AG04449 (cell line): ENCODE results near the gene PRTN3.
"Not testable (repeated sequence)": the region's sequence is repeated elsewhere in the genome, so short reads cannot be mapped to it uniquely, and the experiment has no call there.

Source experiments
- CTCF ChIA-PET: fragments of 350-600 bp; formaldehyde crosslinking; extraction: SDS; loops from one replicate; lab custom pipeline; 2021; ENCODE audit warnings: antibody characterized with exemption; lab: Yijun Ruan, JAX
- POLR2A ChIA-PET: fragments of 400-600, 350-600 bp; formaldehyde crosslinking; extraction: SDS; loops from one replicate; lab custom pipeline; 2020; ENCODE audit warnings: antibody characterized with exemption, inconsistent platforms; lab: Yijun Ruan, JAX
- DNase-seq: peaks from one replicate; pipeline ENCODE4 v3.0.0-alpha.2; 2010; ENCODE audit warnings: low read depth, low spot score
- H3K4me3 ChIP-seq: 2 replicates; pipeline ENCODE4 v1.5.1; 2011; ENCODE audit warnings: low read depth, mild to moderate bottlenecking, control low read depth, low read length
- TF ChIP-seq, protein P1 (sequence below): IDR thresholded peaks from one replicate; pipeline ENCODE4 v1.5.1; 2011; ENCODE audit warnings: mild to moderate bottlenecking, moderate library complexity, low read length, control low read depth, inconsistent platforms; ENCODE audit not compliant: insufficient read depth; ENCODE audit errors: missing control alignments

Gene PRTN3

DNA sequence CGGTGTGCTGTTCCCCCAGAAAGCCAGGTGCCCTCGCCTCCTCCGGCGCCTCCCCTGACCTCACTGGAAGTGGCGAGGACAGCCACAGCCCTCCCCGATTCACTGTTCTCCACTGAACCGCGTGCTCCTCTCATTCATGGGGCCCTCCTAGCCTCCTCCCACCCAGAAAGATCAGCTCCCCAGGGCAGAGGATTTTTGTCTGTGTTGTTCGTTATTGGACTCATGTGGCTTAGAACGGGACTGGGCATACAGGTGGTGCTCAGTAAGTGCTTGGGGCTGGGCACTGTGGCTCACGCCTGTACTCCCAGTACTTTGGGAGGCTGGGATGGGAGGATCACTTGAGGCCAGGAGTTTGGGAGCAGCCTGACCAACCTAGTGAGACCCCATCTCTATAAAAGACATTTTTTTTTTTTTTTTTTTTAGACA, 3.8 kb downstream of the PRTN3 start:
- CTCF ChIA-PET = no interaction called here
- no peak overlapping the region for H3K4me3 ChIP-seq
- DNase-seq = no peak
- TF ChIP-seq, protein P1, sequence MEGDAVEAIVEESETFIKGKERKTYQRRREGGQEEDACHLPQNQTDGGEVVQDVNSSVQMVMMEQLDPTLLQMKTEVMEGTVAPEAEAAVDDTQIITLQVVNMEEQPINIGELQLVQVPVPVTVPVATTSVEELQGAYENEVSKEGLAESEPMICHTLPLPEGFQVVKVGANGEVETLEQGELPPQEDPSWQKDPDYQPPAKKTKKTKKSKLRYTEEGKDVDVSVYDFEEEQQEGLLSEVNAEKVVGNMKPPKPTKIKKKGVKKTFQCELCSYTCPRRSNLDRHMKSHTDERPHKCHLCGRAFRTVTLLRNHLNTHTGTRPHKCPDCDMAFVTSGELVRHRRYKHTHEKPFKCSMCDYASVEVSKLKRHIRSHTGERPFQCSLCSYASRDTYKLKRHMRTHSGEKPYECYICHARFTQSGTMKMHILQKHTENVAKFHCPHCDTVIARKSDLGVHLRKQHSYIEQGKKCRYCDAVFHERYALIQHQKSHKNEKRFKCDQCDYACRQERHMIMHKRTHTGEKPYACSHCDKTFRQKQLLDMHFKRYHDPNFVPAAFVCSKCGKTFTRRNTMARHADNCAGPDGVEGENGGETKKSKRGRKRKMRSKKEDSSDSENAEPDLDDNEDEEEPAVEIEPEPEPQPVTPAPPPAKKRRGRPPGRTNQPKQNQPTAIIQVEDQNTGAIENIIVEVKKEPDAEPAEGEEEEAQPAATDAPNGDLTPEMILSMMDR = no peak
- POLR2A ChIA-PET = no interaction called here

DNA sequence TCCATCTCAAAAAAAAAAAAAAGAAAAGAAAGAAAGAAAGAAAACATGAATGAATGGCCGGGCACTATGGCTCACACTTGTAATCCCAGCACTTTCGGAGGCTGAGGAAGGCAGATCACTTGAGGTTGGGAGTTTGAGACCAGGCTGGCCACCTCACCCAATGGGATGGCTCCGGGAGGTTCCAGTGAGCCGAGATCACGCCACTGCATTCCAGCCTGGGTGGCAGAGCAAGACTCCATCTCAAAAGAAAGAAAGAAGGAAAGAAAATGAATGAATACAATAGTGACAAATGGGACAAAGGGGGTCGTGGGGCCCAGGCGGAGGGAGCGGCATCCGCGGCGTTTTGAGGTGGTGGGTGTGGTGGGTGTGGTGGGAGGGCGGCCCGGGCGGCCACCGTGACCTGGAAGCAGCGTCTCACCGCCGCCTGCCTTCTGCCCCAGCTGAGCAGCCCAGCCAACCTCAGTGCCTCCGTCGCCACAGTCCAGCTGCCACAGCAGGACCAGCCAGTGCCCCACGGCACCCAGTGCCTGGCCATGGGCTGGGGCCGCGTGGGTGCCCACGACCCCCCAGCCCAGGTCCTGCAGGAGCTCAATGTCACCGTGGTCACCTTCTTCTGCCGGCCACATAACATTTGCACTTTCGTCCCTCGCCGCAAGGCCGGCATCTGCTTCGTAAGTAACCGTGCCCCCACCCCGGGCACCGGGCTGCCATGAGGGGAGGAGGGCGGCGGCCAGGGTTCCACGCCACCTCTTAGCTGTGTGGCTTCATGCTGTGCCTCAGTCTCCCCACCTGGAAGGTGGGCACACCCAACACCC, 5.1 kb downstream of the PRTN3 start:
- no peak overlapping the region for H3K4me3 ChIP-seq
- no peak for DNase-seq
- TF ChIP-seq, protein P1 = no peak
- POLR2A ChIA-PET = no interaction called here
- CTCF ChIA-PET = interaction anchor here (1.1 kb wide), 1 partner anchor 10 kb away, joined by 3 read pairs; no protein-coding TSS in a partner anchor

DNA sequence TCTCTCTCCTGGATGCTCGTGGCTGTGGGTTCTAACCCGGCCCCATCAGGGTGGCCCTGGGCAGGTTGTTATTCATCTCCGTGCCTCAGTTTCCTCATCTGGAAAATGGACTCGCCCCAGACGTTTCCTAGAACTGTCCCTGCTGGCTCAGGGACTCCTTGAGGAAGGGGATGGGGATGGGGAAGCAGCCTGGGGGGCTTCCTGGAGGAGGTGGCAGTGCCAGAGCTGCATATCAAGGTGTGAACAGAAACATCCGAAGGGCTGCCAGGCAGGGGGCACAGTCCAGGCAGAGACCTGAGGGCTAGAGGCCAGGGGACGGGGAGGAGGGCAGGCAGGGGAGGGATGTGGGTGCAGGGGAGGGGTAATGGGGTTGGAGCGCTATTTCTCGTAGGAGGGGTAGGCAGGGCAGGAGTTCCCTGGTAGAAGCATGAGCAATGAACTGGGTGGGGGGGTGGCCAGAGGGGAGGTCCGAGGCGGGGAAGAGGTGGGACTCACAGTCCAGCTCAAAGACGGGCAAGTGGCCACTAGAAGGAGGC, 7.7 kb downstream of the PRTN3 start:
- TF ChIP-seq, protein P1 = no peak
- CTCF ChIA-PET = interaction anchor here (3.0 to 3.1 kb wide), 2 partner anchors 10 to 16 kb away, joined by 20 to 27 read pairs; partner anchors contain the start of gene CFD
- H3K4me3 ChIP-seq = no peak overlapping the region
- no peak for DNase-seq
- POLR2A ChIA-PET = no interaction called here

DNA sequence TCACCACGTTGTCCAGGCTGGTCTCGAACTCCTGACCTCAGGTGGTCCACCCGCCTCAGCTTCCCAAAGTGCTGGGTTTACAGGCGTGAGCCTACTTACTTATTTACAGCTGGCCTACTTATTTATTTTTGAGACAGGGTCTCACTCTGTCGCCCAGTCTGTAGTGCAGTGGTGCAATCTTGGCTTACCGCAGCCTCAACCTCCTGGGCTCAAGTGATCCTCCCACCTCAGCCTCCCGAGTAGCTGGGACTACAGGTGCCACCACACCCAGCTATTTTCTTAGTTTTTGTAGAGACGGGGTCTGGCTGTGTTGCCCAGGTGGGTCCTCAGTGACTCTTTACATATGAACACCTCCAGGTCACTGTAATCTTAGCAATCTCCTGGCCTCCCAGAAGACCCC, 8.4 kb downstream of the PRTN3 start:
- POLR2A ChIA-PET, DNase-seq, H3K4me3 ChIP-seq: not testable (repeated sequence)
- CTCF ChIA-PET = interaction anchor here (1.0 to 3.1 kb wide), 4 partner anchors 9 to 74 kb away, joined by 3 to 27 read pairs (median 12); partner anchors contain the start of gene CFD

DNA sequence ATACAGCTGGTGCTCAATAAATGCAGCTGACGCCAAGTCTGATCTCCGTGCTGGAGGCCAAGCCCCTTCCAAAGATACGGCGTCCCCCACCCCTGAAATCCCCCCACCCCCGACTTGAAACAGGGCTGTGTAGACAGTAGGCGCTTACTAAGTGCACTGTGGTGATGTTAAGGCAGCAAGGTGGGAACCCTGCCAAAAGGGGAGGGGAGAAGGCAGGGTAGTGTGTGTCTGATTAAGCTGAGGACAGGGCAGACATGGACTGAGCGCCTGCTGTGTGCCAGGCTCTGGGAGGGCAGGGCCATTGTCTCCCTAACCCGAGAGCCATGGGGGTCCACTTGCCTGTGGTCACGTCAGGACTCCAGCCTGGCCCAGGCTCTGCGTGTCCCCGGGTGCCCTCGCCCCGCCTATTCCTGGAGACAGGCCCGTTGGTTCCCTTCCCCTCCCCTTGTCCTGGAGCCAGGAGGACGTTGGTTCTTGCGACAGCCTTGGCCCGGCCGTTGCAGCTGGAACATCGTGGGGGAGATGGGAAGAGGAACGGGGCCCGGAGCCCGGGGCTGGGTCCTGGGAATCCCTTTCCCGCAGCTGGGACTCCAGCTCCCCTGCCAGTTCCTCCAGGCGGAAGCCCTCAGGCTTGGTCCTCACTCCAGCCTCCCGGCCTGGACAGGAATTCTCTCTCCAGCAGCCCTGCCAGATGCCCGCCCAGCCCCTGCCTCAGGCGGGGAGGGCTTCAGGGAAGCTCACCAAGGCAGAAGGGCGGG, 9.6 kb downstream of the PRTN3 start:
- CTCF ChIA-PET = interaction anchor here (0.8 to 3.1 kb wide), 7 partner anchors 8 to 73 kb away, joined by 3 to 27 read pairs (median 4); partner anchors contain the start of gene CFD
- POLR2A ChIA-PET = interaction anchor here (0.8 kb wide), 1 partner anchor 52 kb away, joined by 4 read pairs; no protein-coding TSS in a partner anchor
- peak; percentile 47 for DNase-seq
- no peak overlapping the region; the same call in 1 of the 2 replicates for H3K4me3 ChIP-seq
- TF ChIP-seq, protein P1 = no peak

DNA sequence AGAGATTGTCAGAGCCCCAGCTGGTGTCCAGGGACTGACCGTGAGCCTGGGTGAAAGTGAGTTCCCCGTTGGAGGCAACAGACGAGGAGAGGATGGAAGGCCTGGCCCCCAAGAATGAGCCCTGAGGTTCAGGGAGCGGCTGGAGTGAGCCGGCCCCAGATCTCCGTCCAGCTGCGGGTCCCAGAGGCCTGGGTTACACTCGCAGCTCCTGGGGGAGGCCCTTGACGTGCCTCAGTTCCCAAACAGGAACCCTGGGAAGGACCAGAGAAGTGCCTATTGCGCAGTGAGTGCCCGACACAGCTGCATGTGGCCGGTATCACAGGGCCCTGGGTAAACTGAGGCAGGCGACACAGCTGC, 10.2 kb downstream of the PRTN3 start:
- ChIA-PET POLR2A (interaction anchor here (0.8 kb wide), 1 partner anchor 53 kb away, joined by 4 read pairs; no protein-coding TSS in a partner anchor), CTCF (interaction anchor here (1.4 to 3.1 kb wide), 4 partner anchors 8 to 67 kb away, joined by 3 to 27 read pairs (median 12); partner anchors contain the start of gene CFD)
- no peak overlapping the region; the same call in 1 of the 2 replicates for H3K4me3 ChIP-seq
- TF ChIP-seq, protein P1 = no peak
- DNase-seq = no peak
